Spleen (tissue), 11 donors: ENCODE measurements around the gene ECT2. TPM values are rescaled to one million over a fixed set of nuclear protein-coding genes. Genes with fewer than 3 reads are reported as not detected.
"Not testable (repeated sequence)": the region's sequence is repeated elsewhere in the genome, so short reads cannot be mapped to it uniquely, and the experiment has no call there.

ENCODE experiments used
- DNase-seq: peaks from one replicate; pipeline ENCODE4 v3.0.0-alpha.2; 2020
- H3K27ac ChIP-seq, 8 donors: fragments of 200-600 bp; sonication (generic) in 7 of 8; 1 replicate in 4 of 8; 2 replicates in 4 of 8; pipeline versions ENCODE4 v1.5.0 to v1.8.0; 2016 to 2021; ENCODE audit warnings: inconsistent platforms in 4 of 8, mild to moderate bottlenecking in 4 of 8, moderate library complexity in 1 of 8
- H3K27me3 ChIP-seq, 7 donors: fragments of 200-600 bp; sonication (generic) in 6 of 7; replicated peaks in 1 of 7; 1 replicate in 4 of 7; 2 replicates in 3 of 7; pipeline versions ENCODE4 v1.5.0 to v1.8.0; 2016 to 2021; ENCODE audit warnings: inconsistent platforms in 3 of 7, mild to moderate bottlenecking in 1 of 7
- H3K36me3 ChIP-seq, 6 donors: fragments of 200-600 bp; sonication (generic) in 5 of 6; 1 replicate in 4 of 6; 2 replicates in 2 of 6; pipeline versions ENCODE4 v1.5.0 to v1.8.0; 2016 to 2021; ENCODE audit warnings: inconsistent platforms in 2 of 6
- H3K4me1 ChIP-seq, 6 donors: fragments of 200-600 bp; sonication (generic) in 5 of 6; 1 replicate in 3 of 6; 2 replicates in 3 of 6; pipeline versions ENCODE4 v1.5.0 to v1.8.0; 2016 to 2021; ENCODE audit warnings: inconsistent platforms in 3 of 6
- H3K4me3 ChIP-seq, 8 donors: fragments of 200-600 bp; sonication (generic) in 7 of 8; 1 replicate in 4 of 8; 2 replicates in 4 of 8; pipeline versions ENCODE4 v1.5.0 to v1.8.0; 2016 to 2021; ENCODE audit warnings: inconsistent platforms in 4 of 8, mild to moderate bottlenecking in 4 of 8, moderate library complexity in 2 of 8
- H3K9me3 ChIP-seq, 8 donors: fragments of 200-600 bp; sonication (generic) in 7 of 8; 1 replicate in 4 of 8; 2 replicates in 4 of 8; pipeline versions ENCODE4 v1.5.0 to v1.8.0; 2016 to 2021; ENCODE audit warnings: inconsistent platforms in 4 of 8
- CTCF ChIP-seq, 11 experiments: fragments of 200-600 bp in 7 of 11; fragments of 450-650 bp in 4 of 11; sonication (generic) in 4 of 11; IDR thresholded peaks in 8 of 11; conservative IDR thresholded peaks in 3 of 11; 1 replicate in 7 of 11; 2 replicates in 4 of 11; pipeline versions ENCODE4 v1.4.0 to v1.8.0; 2016 to 2021; ENCODE audit warnings: antibody characterized with exemption in 11 of 11, inconsistent platforms in 4 of 11, mild to moderate bottlenecking in 1 of 11
- POLR2A ChIP-seq, 3 donors: fragments of 450-650 bp; IDR thresholded peaks; one replicate each; pipeline ENCODE4 v1.5.1; 2017; ENCODE audit warnings: antibody characterized with exemption in 3 of 3, mild to moderate bottlenecking in 1 of 3
- POLR2AphosphoS5 ChIP-seq, 3 donors: sonication (generic); formaldehyde crosslinking; IDR thresholded peaks; one replicate each; pipeline ENCODE4 v1.5.1; 2017; ENCODE audit warnings: antibody characterized with exemption in 3 of 3
- WGBS, 5 donors: extraction: QIAGEN DNeasy Blood & Tissue Kit in 3 of 5; methylation state at CpG; one replicate each; pipeline versions ENCODE4 v1.1.5 to v1.1.7; 2013 to 2018; 5-methylcytosine and 5-hydroxymethylcytosine counted together
- intact Hi-C: fragments of 100-400 bp; cut with DNase I; formaldehyde crosslinking; loops from one replicate; pipeline ENCODE4 v1.15.0; 2023; ENCODE audit warnings: low total_unique reads
- polyA plus RNA-seq, 3 donors: library from polyadenylated mRNA; stranded (reverse); fragments of 200-250 nt; gene quantifications; one replicate each; pipeline ENCODE4 v1.2.1, GENCODE V29; 2013
- total RNA-seq, 7 donors: library from RNA; depleted of rRNA in 3 of 7; stranded (reverse); fragments of >200 nt in 3 of 7; fragmentation: NEBNext Ultra II Directional in 4 of 7; extraction: Animal tissue kit (Norgen Biotek cat#: 25700) in 4 of 7; gene quantifications; one replicate each; pipeline versions ENCODE4 v1.1.0 to v1.2.1, GENCODE V29; 2016 to 2021
- donor health status: healthy with polysubstance abuse.
- donor health status: DM: no; HTN: no; CAD: no; lungs with moderate emphysema.
- donor health status: DM: no; HTN: no; CAD: no.
- donor health status: Bipolar disorder and iron deficiency.
- donor health status: healthy.
- donor health status: DM: no; HTN: no; CAD: no.
- donor health status: DM: yes; HTN: yes; CAD: no.

ECT2 gene
- total and polyA plus RNA-seq, 10 donors = 2.2 to 19.1 (median 9.7) TPM

GRCh38 chr3:172824229-172824628, 73.7 kb downstream of the ECT2 start:
- H3K4me3 ChIP-seq = no peak overlapping the region
- peaks cover 0 to 30% (median 0%) of the 10 kb centered on the region in 6 donors for H3K36me3 ChIP-seq
- 72 to 88% (median 76%) methylated on average over 2 of the region's 2 CpGs for WGBS, 5 donors
- no peaks in the 10 kb centered on the region for H3K4me1 ChIP-seq
- intact Hi-C loops = no loop called here
- peaks cover 0 to 25% (median 9%) of the 10 kb centered on the region in 8 donors for H3K9me3 ChIP-seq
- H3K27me3 ChIP-seq = no peaks in the 10 kb centered on the region
- DNase-seq = no peak
- H3K27ac ChIP-seq = no peak overlapping the region
- TF ChIP-seq POLR2A (IDR thresholded peaks at IDR 0.05) (no peak), CTCF (IDR thresholded peaks at IDR 0.05 in 8 of 11, conservative IDR thresholded peaks at IDR 0.05 in 3 of 11) (no peak)

- 93 to 99% (median 98%) methylated on average over 2 of the region's 2 CpGs for WGBS, 5 donors
- DNase-seq, H3K4me1 ChIP-seq, H3K27ac ChIP-seq, H3K4me3 ChIP-seq, H3K36me3 ChIP-seq, intact Hi-C loops, H3K27me3 ChIP-seq: not testable (repeated sequence)
- peaks cover 0 to 21% (median 9%) of the 10 kb centered on the region in 8 donors for H3K9me3 ChIP-seq
These were observed 76.7 kb downstream of the ECT2 start for GRCh38 chr3:172827231-172827630.

GRCh38 chr3:172832983-172833382, 82.5 kb downstream of the ECT2 start:
- no peaks in the 10 kb centered on the region for H3K4me1 ChIP-seq
- no peaks in the 10 kb centered on the region for H3K36me3 ChIP-seq
- no peak overlapping the region for H3K4me3 ChIP-seq
- TF ChIP-seq POLR2A (IDR thresholded peaks at IDR 0.05) (no peak), POLR2AphosphoS5 (IDR thresholded peaks at IDR 0.05) (no peak), CTCF (IDR thresholded peaks at IDR 0.05 in 8 of 11, conservative IDR thresholded peaks at IDR 0.05 in 3 of 11) (no peak)
- H3K9me3 ChIP-seq = no peaks in the 10 kb centered on the region
- WGBS, 5 donors = 90 to 94% (median 92%) methylated on average over 2 of the region's 2 CpGs
- intact Hi-C loops = no loop called here
- no peak for DNase-seq
- no peak overlapping the region for H3K27ac ChIP-seq
- H3K27me3 ChIP-seq = no peaks in the 10 kb centered on the region

- H3K4me3 ChIP-seq = no peak overlapping the region
- intact Hi-C loops = no loop called here
- TF ChIP-seq CTCF (IDR thresholded peaks at IDR 0.05 in 8 of 11, conservative IDR thresholded peaks at IDR 0.05 in 3 of 11) = peak in 8 of 11 experiments; percentile 17 to 55 (median 44)
- TF ChIP-seq POLR2AphosphoS5 (IDR thresholded peaks at IDR 0.05) = no peak
- TF ChIP-seq POLR2A (IDR thresholded peaks at IDR 0.05) = no peak
- H3K27ac ChIP-seq = no peak overlapping the region
- no peaks in the 10 kb centered on the region for H3K36me3 ChIP-seq
- DNase-seq = no peak
- H3K4me1 ChIP-seq = no peaks in the 10 kb centered on the region
- no peaks in the 10 kb centered on the region for H3K9me3 ChIP-seq
- WGBS, 5 donors = 42 to 52% (median 45%) methylated on average over 6 of the region's 6 CpGs
- H3K27me3 ChIP-seq = no peaks in the 10 kb centered on the region
These were observed 86.0 kb downstream of the ECT2 start for GRCh38 chr3:172836390-172836997.

- H3K4me3 ChIP-seq = no peak overlapping the region
- H3K9me3 ChIP-seq = no peaks in the 10 kb centered on the region
- H3K27me3 ChIP-seq = no peaks in the 10 kb centered on the region
- intact Hi-C loops = no loop called here
- no peak for DNase-seq
- H3K27ac ChIP-seq = no peak overlapping the region
- 61 to 78% (median 74%) methylated on average over 4 of the region's 4 CpGs for WGBS, 5 donors
- H3K36me3 ChIP-seq = no peaks in the 10 kb centered on the region
- no peaks in the 10 kb centered on the region for H3K4me1 ChIP-seq
- TF ChIP-seq POLR2A (IDR thresholded peaks at IDR 0.05) = no peak
- no peak for TF ChIP-seq POLR2AphosphoS5 (IDR thresholded peaks at IDR 0.05)
These were observed 89.2 kb downstream of the ECT2 start for GRCh38 chr3:172839679-172840078.
